ENCODE data around the gene FOXP1. TPM values are rescaled to one million over a fixed set of nuclear protein-coding genes. Genes with fewer than 3 reads are reported as not detected.

Gene FOXP1
- total RNA-seq, 1 experiment from 2014 or later: 75.3 TPM

- no peaks in the 10 kb centered on the region for H3K27me3 Mint-ChIP-seq (ENCODE audit: low read depth)
- Histone ChIP-seq H2BK120ac (ENCODE audit: low read depth, low read length, poor library complexity, severe bottlenecking) (no peak overlapping the region), H3K18ac (ENCODE audit: insufficient read length, low read depth, low read length) (no peak overlapping the region), H3K56ac (ENCODE audit: insufficient read length, low read depth, low read length) (no peak overlapping the region), H3K79me2 (ENCODE audit: insufficient read depth, low read length) (no peaks in the 10 kb centered on the region), H3K79me1 (ENCODE audit: insufficient read depth, low read depth, low read length, poor library complexity, severe bottlenecking) (no peaks in the 10 kb centered on the region), H3K14ac (ENCODE audit: insufficient read depth, low read length) (no peak overlapping the region), H3T11ph (ENCODE audit: low read length) (no peak overlapping the region), H2BK20ac (ENCODE audit: low read depth, low read length, poor library complexity, severe bottlenecking) (no peak overlapping the region), H2AFZ (ENCODE audit: low read length) (no peak overlapping the region), H3K4me1 (ENCODE audit: insufficient read depth, low read length) (no peaks in the 10 kb centered on the region; the same call in 1 of the 2 replicates), H4K5ac (ENCODE audit: insufficient read length, low read depth, low read length) (no peak overlapping the region), H4K91ac (ENCODE audit: insufficient read length, low read depth, low read length) (no peak overlapping the region), H3K23me2 (ENCODE audit: insufficient read length, low read depth, low read length, poor library complexity, severe bottlenecking) (no peaks in the 10 kb centered on the region), H3K23ac (ENCODE audit: insufficient read length, low read depth, low read length) (no peak overlapping the region), H3K9me3 (ENCODE audit: control insufficient read depth, low read depth, low read length) (no peaks in the 10 kb centered on the region), H3K27ac (ENCODE audit: insufficient read length, low read depth, low read length) (no peak overlapping the region), H3K9ac (ENCODE audit: extremely low read depth, insufficient read length, low read length) (no peak overlapping the region), H2BK15ac (ENCODE audit: low read depth, low read length) (no peak overlapping the region), H2BK5ac (ENCODE audit: insufficient read length, low read length) (no peak overlapping the region), H4K20me1 (ENCODE audit: control insufficient read depth, insufficient read depth, insufficient read length) (no peaks in the 10 kb centered on the region), H2BK12ac (ENCODE audit: insufficient read length, low read depth, low read length) (no peak overlapping the region), H2AK5ac (ENCODE audit: insufficient read length, low read length) (no peak overlapping the region), H4K8ac (replicated peaks; ENCODE audit: insufficient read length, low read depth, low read length) (no peak overlapping the region), H3K27me3 (ENCODE audit: insufficient read depth, low read length) (no peaks in the 10 kb centered on the region), H3K4me2 (ENCODE audit: insufficient read depth, insufficient read length, low read length) (no peak overlapping the region), H3K4ac (ENCODE audit: low read depth, low read length) (no peak overlapping the region)
- DNase-seq: no peak
- 0 out of 7 replicates have a peak overlapping the region, but pooled peaks of 1 of the 3 experiments have one; percentile 7 for H3K27ac Mint-ChIP-seq
- no CpG with 5 or more reads among the region's 7 CpGs for WGBS (ENCODE audit: extremely low coverage, insufficient read length, low lambda C conversion rate)
- no peak for TF ChIP-seq CTCF (conservative IDR thresholded peaks at IDR 0.05)
- peaks cover 14 to 32% of the 10 kb centered on the region in 2 experiments for H3K4me1 Mint-ChIP-seq
- no peak overlapping the region for H3K4me3 Mint-ChIP-seq
- H3K36me3 Mint-ChIP-seq (ENCODE audit: insufficient read depth in 1 of 3, low read depth in 3 of 3): peaks cover 12 to 42% (median 24%) of the 10 kb centered on the region in 3 experiments; a peak in 6 of 7 replicates
- H3K9me3 Mint-ChIP-seq: no peaks in the 10 kb centered on the region
These were observed 603.4 kb downstream of the FOXP1 start for GRCh38 chr3:70979983-70980645.

All from H9 (cell line).